Measurements from ENCODE around the gene OR5A1.

The OR5A1 gene

GRCh38 chr11:59416613-59417012 lies 19.7 kb upstream of the OR5A1 start:
- Histone ChIP-seq H3K27ac (no peak overlapping the region), H3K4me3 (no peak overlapping the region)
- no peak for TF ChIP-seq CTCF (IDR thresholded peaks at IDR 0.05)
- no peak for DNase-seq (ENCODE audit: low spot score)

GRCh38 chr11:59417023-59417422 lies 19.2 kb upstream of the OR5A1 start:
- Histone ChIP-seq H3K27ac (no peak overlapping the region), H3K4me3 (no peak overlapping the region)
- no peak for DNase-seq (ENCODE audit: low spot score)
- TF ChIP-seq CTCF (IDR thresholded peaks at IDR 0.05): no peak

- TF ChIP-seq CTCF (IDR thresholded peaks at IDR 0.05): no peak
- H3K27ac ChIP-seq: no peak overlapping the region
- no peak for DNase-seq (ENCODE audit: low spot score)
- H3K4me3 ChIP-seq: no peak overlapping the region
Observed at GRCh38 chr11:59418156-59418555, 18.1 kb upstream of the OR5A1 start.

- DNase-seq (ENCODE audit: low spot score): no peak
- Histone ChIP-seq H3K4me3 (no peak overlapping the region), H3K27ac (no peak overlapping the region)
- TF ChIP-seq CTCF (IDR thresholded peaks at IDR 0.05): no peak
Observed at GRCh38 chr11:59423835-59424234, 12.4 kb upstream of the OR5A1 start.

- Histone ChIP-seq H3K27ac (no peak overlapping the region), H3K4me3 (no peak overlapping the region)
- TF ChIP-seq CTCF (IDR thresholded peaks at IDR 0.05): no peak
- DNase-seq (ENCODE audit: low spot score): no peak
Observed at GRCh38 chr11:59425131-59425530, 11.1 kb upstream of the OR5A1 start.

- no peak for TF ChIP-seq CTCF (IDR thresholded peaks at IDR 0.05)
- DNase-seq (ENCODE audit: low spot score): no peak
- no peak within 1 kb of the TSS for H3K27ac ChIP-seq
- H3K4me3 ChIP-seq: no peak within 1 kb of the TSS
Observed at GRCh38 chr11:59426361-59427067, 9.8 kb upstream of the OR5A1 start, which contains the start of gene OR5A2. Gene OR5A2 (minus strand): TSS chr11:59426413. CDS start chr11:59422953, 3,460 bp downstream.

- Histone ChIP-seq H3K27ac (no peak overlapping the region), H3K4me3 (no peak overlapping the region)
- TF ChIP-seq CTCF (IDR thresholded peaks at IDR 0.05): no peak
- DNase-seq (ENCODE audit: low spot score): no peak
Observed at GRCh38 chr11:59427068-59427382, 9.2 kb upstream of the OR5A1 start.
